WTC11 (cell line): Measurements from ENCODE around the gene CD44. TPM values are rescaled to one million over a fixed set of nuclear protein-coding genes. Genes with fewer than 3 reads are reported as not detected.

Experiments
- ATAC-seq: fragments of 200-7000 bp; cut with Tn5 transposase; 2 replicates; pipeline ENCODE4 v1.10.0; 2021; ENCODE audit warnings: mild to moderate bottlenecking, moderate library complexity
- CTCF ChIA-PET: fragments of 300-600 bp; sonication (Branson Sonifier 250); formaldehyde crosslinking; loops from one replicate; lab custom pipeline; 2021; ENCODE audit warnings: antibody characterized with exemption; lab: Charles Lee
- POLR2A ChIA-PET: fragments of 350-600 bp; sonication (Branson Sonifier 250); formaldehyde crosslinking; loops from one replicate; lab custom pipeline; 2021; ENCODE audit warnings: antibody characterized with exemption; lab: Charles Lee
- DNase-seq: peaks from one replicate; pipeline ENCODE4 v3.0.0; 2021; ENCODE audit warnings: low spot score
- H3K27ac Mint-ChIP-seq: 2 replicates; pipeline ENCODE4 v1.8.0; 2021; ENCODE audit warnings: mixed read lengths
- H3K27me3 Mint-ChIP-seq: 2 replicates; pipeline ENCODE4 v1.8.0; 2021; ENCODE audit warnings: low read depth, mild to moderate bottlenecking, moderate library complexity, mixed read lengths
- H3K36me3 Mint-ChIP-seq: 2 replicates; pipeline ENCODE4 v1.8.0; 2021; ENCODE audit warnings: mixed read lengths
- H3K4me1 Mint-ChIP-seq: 2 replicates; pipeline ENCODE4 v1.8.0; 2022; ENCODE audit warnings: mixed read lengths
- H3K4me3 Mint-ChIP-seq: 2 replicates; pipeline ENCODE4 v1.8.0; 2021; ENCODE audit warnings: mild to moderate bottlenecking, moderate library complexity, mixed read lengths
- H3K9me3 Mint-ChIP-seq: 2 replicates; pipeline ENCODE4 v1.8.0; 2021; ENCODE audit warnings: mixed read lengths
- FOXK1 ChIP-seq: sonication (generic); formaldehyde crosslinking; IDR thresholded peaks from 2 replicates; pipeline ENCODE4 v1.8.0; 2022; ENCODE audit warnings: mild to moderate bottlenecking, moderate library complexity, missing genetic modification reagents
- GABPB1 ChIP-seq: sonication (generic); formaldehyde crosslinking; IDR thresholded peaks from 2 replicates; pipeline ENCODE4 v1.8.1; 2023; ENCODE audit warnings: mild to moderate bottlenecking, missing genetic modification reagents
- IRF2 ChIP-seq: sonication (generic); formaldehyde crosslinking; IDR thresholded peaks from 2 replicates; pipeline ENCODE4 v1.8.0; 2022; ENCODE audit warnings: low read depth, missing genetic modification reagents, borderline replicate concordance
- JUN ChIP-seq: sonication (generic); formaldehyde crosslinking; IDR thresholded peaks from 2 replicates; pipeline ENCODE4 v1.8.0; 2023; ENCODE audit warnings: mild to moderate bottlenecking, missing genetic modification reagents
- RELA ChIP-seq: sonication (generic); formaldehyde crosslinking; IDR thresholded peaks from 2 replicates; pipeline ENCODE4 v1.8.1; 2022; ENCODE audit warnings: missing genetic modification reagents, mild to moderate bottlenecking, borderline replicate concordance
- RORB ChIP-seq: fragments of 250-450 bp; sonication (Bioruptor Pico); IDR thresholded peaks from 2 replicates; pipeline ENCODE4 v1.9.0; 2021; ENCODE audit warnings: mild to moderate bottlenecking
- TCF7 ChIP-seq: sonication (generic); formaldehyde crosslinking; IDR thresholded peaks from 2 replicates; pipeline ENCODE4 v1.8.0; 2022; ENCODE audit warnings: mild to moderate bottlenecking, low read depth, missing genetic modification reagents, moderate library complexity
- TP53 ChIP-seq: sonication (generic); formaldehyde crosslinking; IDR thresholded peaks from 2 replicates; pipeline ENCODE4 v1.8.1; 2023; ENCODE audit warnings: mild to moderate bottlenecking, missing genetic modification reagents
- ZBTB21 ChIP-seq: sonication (generic); formaldehyde crosslinking; IDR thresholded peaks from 2 replicates; pipeline ENCODE4 v1.8.1; 2023; ENCODE audit warnings: mild to moderate bottlenecking, missing genetic modification reagents, borderline replicate concordance
- ZNF121 ChIP-seq: sonication (generic); formaldehyde crosslinking; IDR thresholded peaks from 2 replicates; pipeline ENCODE4 v1.8.0; 2023; ENCODE audit warnings: missing genetic modification reagents
- ZNF263 ChIP-seq: sonication (generic); formaldehyde crosslinking; IDR thresholded peaks from 2 replicates; pipeline ENCODE4 v1.8.1; 2022; ENCODE audit warnings: low read depth, mild to moderate bottlenecking, moderate library complexity, missing genetic modification reagents
- total RNA-seq: library from RNA; stranded (reverse); gene quantifications from 3 replicates; pipeline ENCODE4 v1.2.3, GENCODE V29; 2021
- TF ChIP-seq, protein P1 (sequence below): sonication (generic); formaldehyde crosslinking; IDR thresholded peaks from 2 replicates; pipeline ENCODE4 v1.8.0; 2022; ENCODE audit warnings: mild to moderate bottlenecking, missing genetic modification reagents
- TF ChIP-seq, protein P2 (sequence below): sonication (generic); formaldehyde crosslinking; IDR thresholded peaks from 2 replicates; pipeline ENCODE4 v1.8.0; 2022; ENCODE audit warnings: mild to moderate bottlenecking, missing genetic modification reagents
- TF ChIP-seq, protein P3 (sequence below): fragments of 250-450 bp; sonication (Bioruptor Pico); IDR thresholded peaks from 2 replicates; pipeline ENCODE4 v2.1.2; 2022; ENCODE audit warnings: mild to moderate bottlenecking, moderate library complexity
- TF ChIP-seq, protein P4 (sequence below): sonication (generic); formaldehyde crosslinking; conservative IDR thresholded peaks from 2 replicates; pipeline ENCODE4 v1.8.1; 2023; ENCODE audit warnings: mild to moderate bottlenecking, low read depth, missing genetic modification reagents, moderate library complexity
- TF ChIP-seq, protein P5 (sequence below): sonication (generic); formaldehyde crosslinking; IDR thresholded peaks from 2 replicates; pipeline ENCODE4 v1.8.0; 2022; ENCODE audit warnings: mild to moderate bottlenecking, missing genetic modification reagents
- TF ChIP-seq, protein P6 (sequence below): fragments of 250-450 bp; sonication (Bioruptor Pico); IDR thresholded peaks from 2 replicates; pipeline ENCODE4 v1.9.0; 2021; ENCODE audit warnings: moderate library complexity, mild to moderate bottlenecking, inconsistent platforms, borderline replicate concordance
- TF ChIP-seq, protein P7 (sequence below): fragments of 250-450 bp; sonication (Bioruptor Pico); conservative IDR thresholded peaks from 2 replicates; pipeline ENCODE4 v1.9.0; 2021; ENCODE audit warnings: mild to moderate bottlenecking

The CD44 gene
- total RNA-seq, 1 experiment from 2014 or later, result 12.0 TPM

DNA sequence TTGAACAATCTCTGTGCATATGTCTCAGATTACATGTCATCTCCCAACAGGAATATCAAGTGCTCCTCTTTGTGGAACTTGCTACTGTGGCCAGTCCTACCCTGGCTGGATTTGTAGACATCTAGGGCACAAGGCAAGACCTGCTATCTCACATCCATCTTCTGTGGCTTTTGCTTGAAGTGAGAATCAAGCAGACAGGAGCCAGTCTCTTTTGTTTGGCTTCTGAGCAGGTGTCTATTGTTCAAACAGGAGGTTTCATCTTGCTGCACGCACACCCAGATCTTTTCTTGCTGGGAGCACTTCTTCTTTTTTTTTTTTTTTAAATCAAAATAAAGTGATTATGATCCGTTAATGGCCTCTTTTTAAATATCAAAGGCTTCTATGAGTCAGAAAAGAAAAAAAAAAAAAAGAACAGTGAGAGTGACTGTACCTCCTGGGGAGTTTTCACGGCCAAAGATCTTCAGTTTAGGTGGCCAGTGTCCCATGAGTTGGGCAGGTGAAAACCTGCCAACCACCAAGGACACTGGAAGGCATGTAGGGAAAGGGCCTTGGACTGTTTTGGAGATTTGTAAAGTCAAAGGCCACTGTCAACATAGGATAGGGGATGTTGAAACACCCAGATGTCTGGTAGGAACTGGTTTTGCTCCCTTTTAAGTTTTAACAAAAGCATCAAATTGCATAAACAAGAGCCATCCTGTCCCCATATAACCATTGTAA is 78.1 kb downstream of the CD44 start:
- ATAC-seq, result no peak
- no peaks in the 10 kb centered on the region for H3K9me3 Mint-ChIP-seq
- H3K27me3 Mint-ChIP-seq, result no peaks in the 10 kb centered on the region
- ChIA-PET CTCF (no interaction called here), POLR2A (no interaction called here)
- no peak for DNase-seq
- peaks cover 41% of the 10 kb centered on the region for H3K4me1 Mint-ChIP-seq
- H3K4me3 Mint-ChIP-seq, result no peak overlapping the region
- 0 out of 2 replicates have a peak overlapping the region, but pooled peaks have one; percentile 10 for H3K27ac Mint-ChIP-seq
- TF ChIP-seq ZNF121 (CRISPR knock-in tag) (peak; percentile 86), ZNF263 (CRISPR knock-in tag) (no peak)
- no peaks in the 10 kb centered on the region for H3K36me3 Mint-ChIP-seq

DNA sequence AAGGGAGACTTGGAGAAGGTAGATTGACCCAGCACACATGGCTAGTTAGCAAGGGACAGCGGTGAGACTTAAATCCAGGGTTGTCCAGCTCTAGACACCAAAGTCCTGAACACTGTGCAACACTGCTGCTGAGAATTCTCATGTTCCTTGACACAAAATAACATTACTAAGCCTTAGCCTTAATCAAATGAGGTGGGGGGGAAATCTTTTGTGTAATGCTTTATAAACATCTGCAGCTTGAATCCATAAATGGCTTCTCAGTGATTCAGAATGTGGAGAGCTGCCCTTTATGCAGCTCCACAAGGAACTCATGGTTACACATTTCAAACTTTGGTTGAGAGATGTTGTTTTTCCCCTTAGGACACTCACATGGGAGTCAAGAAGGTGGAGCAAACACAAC is 80.0 kb downstream of the CD44 start:
- TF ChIP-seq ZBTB21 (CRISPR knock-in tag) (no peak), IRF2 (CRISPR knock-in tag) (no peak), GABPB1 (CRISPR knock-in tag) (no peak), JUN (CRISPR knock-in tag) (no peak), TCF7 (CRISPR knock-in tag) (no peak)
- TF ChIP-seq, protein P1, sequence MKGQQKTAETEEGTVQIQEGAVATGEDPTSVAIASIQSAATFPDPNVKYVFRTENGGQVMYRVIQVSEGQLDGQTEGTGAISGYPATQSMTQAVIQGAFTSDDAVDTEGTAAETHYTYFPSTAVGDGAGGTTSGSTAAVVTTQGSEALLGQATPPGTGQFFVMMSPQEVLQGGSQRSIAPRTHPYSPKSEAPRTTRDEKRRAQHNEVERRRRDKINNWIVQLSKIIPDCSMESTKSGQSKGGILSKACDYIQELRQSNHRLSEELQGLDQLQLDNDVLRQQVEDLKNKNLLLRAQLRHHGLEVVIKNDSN (CRISPR knock-in tag), result no peak
- no peaks in the 10 kb centered on the region for H3K36me3 Mint-ChIP-seq
- H3K9me3 Mint-ChIP-seq, result no peaks in the 10 kb centered on the region
- ChIA-PET POLR2A (no interaction called here), CTCF (no interaction called here)
- H3K27me3 Mint-ChIP-seq, result no peaks in the 10 kb centered on the region
- ATAC-seq (no peak), DNase-seq (no peak)
- H3K4me3 Mint-ChIP-seq, result no peak overlapping the region
- H3K27ac Mint-ChIP-seq, result no peak overlapping the region
- H3K4me1 Mint-ChIP-seq, result peaks cover 38% of the 10 kb centered on the region

DNA sequence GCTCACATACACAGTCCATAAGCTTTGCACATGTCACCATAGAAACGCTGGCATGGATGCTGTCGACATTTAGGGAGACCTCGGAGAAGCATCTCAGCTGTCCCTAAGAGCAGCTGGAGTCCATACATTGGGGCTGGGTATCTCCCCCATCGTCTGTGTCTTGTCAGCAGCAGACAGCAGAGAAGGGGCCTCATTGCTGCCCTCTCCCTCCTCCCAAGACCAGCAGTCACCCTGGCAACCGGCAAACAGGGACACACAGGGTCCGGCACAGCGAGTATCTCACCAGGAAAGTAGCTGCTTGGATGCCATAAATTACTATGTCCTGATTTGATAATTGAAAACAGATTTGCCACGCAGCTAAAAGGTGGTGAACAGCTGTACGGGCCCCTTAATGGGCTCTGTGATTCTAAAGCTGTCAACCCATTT is 84.4 kb downstream of the CD44 start:
- POLR2A ChIA-PET, result no interaction called here
- TF ChIP-seq FOXK1 (CRISPR knock-in tag) (no peak), ZBTB21 (CRISPR knock-in tag) (no peak), TP53 (CRISPR knock-in tag) (no peak), RORB (CRISPR knock-in tag) (no peak), RELA (CRISPR knock-in tag) (no peak)
- TF ChIP-seq, protein P2, sequence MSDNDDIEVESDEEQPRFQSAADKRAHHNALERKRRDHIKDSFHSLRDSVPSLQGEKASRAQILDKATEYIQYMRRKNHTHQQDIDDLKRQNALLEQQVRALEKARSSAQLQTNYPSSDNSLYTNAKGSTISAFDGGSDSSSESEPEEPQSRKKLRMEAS (CRISPR knock-in tag), result no peak
- TF ChIP-seq, protein P3, sequence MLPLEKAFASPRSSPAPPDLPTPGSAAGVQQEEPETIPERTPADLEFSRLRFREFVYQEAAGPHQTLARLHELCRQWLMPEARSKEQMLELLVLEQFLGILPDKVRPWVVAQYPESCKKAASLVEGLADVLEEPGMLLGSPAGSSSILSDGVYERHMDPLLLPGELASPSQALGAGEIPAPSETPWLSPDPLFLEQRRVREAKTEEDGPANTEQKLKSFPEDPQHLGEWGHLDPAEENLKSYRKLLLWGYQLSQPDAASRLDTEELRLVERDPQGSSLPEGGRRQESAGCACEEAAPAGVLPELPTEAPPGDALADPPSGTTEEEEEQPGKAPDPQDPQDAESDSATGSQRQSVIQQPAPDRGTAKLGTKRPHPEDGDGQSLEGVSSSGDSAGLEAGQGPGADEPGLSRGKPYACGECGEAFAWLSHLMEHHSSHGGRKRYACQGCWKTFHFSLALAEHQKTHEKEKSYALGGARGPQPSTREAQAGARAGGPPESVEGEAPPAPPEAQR (CRISPR knock-in tag), result no peak
- TF ChIP-seq, protein P4, sequence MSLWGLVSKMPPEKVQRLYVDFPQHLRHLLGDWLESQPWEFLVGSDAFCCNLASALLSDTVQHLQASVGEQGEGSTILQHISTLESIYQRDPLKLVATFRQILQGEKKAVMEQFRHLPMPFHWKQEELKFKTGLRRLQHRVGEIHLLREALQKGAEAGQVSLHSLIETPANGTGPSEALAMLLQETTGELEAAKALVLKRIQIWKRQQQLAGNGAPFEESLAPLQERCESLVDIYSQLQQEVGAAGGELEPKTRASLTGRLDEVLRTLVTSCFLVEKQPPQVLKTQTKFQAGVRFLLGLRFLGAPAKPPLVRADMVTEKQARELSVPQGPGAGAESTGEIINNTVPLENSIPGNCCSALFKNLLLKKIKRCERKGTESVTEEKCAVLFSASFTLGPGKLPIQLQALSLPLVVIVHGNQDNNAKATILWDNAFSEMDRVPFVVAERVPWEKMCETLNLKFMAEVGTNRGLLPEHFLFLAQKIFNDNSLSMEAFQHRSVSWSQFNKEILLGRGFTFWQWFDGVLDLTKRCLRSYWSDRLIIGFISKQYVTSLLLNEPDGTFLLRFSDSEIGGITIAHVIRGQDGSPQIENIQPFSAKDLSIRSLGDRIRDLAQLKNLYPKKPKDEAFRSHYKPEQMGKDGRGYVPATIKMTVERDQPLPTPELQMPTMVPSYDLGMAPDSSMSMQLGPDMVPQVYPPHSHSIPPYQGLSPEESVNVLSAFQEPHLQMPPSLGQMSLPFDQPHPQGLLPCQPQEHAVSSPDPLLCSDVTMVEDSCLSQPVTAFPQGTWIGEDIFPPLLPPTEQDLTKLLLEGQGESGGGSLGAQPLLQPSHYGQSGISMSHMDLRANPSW (CRISPR knock-in tag), result no peak
- TF ChIP-seq, protein P5, sequence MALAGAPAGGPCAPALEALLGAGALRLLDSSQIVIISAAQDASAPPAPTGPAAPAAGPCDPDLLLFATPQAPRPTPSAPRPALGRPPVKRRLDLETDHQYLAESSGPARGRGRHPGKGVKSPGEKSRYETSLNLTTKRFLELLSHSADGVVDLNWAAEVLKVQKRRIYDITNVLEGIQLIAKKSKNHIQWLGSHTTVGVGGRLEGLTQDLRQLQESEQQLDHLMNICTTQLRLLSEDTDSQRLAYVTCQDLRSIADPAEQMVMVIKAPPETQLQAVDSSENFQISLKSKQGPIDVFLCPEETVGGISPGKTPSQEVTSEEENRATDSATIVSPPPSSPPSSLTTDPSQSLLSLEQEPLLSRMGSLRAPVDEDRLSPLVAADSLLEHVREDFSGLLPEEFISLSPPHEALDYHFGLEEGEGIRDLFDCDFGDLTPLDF (CRISPR knock-in tag), result no peak
- TF ChIP-seq, protein P6, sequence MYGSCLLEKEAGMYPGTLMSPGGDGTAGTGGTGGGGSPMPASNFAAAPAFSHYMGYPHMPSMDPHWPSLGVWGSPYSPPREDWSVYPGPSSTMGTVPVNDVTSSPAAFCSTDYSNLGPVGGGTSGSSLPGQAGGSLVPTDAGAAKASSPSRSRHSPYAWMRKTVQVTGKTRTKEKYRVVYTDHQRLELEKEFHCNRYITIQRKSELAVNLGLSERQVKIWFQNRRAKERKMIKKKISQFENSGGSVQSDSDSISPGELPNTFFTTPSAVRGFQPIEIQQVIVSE (CRISPR knock-in tag), result no peak
- TF ChIP-seq, protein P7, sequence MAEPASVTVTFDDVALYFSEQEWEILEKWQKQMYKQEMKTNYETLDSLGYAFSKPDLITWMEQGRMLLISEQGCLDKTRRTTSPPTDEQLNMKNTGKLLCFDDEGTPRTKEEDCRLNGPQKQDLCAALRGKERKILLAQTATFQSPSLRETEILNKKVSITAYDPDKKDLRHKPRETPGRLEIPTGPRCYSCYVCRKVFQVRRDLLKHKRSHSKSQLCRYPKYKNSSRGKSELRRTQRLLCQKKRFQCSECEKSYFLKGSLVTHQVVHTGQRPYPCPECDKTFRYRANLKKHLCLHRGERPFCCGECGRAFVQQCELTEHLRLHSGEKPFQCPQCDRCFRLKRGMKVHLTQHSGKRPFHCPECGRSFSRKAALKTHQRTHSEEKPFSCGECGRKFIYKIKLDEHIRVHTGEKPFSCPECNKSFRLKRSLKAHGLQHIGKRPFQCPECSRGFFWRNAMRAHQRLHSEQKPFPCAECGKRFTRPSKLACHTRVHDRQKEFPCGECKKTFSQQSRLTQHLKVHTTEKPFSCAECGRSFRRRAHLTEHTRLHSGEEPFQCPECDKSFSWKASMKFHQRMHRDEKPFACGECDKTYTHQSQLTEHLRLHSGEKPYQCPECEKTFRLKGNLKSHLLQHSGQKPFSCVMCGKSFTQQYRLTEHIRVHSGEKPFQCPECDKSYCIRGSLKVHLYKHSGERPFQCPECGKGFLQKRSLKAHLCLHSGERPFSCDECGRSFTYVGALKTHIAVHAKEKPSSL, result no peak

More for the DNA sequence above, 84.4 kb downstream of the CD44 start:
- CTCF ChIA-PET, result interaction anchor here (0.7 kb wide), 1 partner anchor 14 kb away, joined by 3 read pairs; no protein-coding TSS in a partner anchor
- DNase-seq (no peak), ATAC-seq (no peak)
- Mint-ChIP-seq H3K27ac (no peak overlapping the region), H3K27me3 (no peaks in the 10 kb centered on the region), H3K4me3 (no peak overlapping the region), H3K9me3 (no peaks in the 10 kb centered on the region), H3K36me3 (no peaks in the 10 kb centered on the region), H3K4me1 (0 out of 2 replicates have a peak, but pooled peaks cover 3% of the 10 kb centered on the region)
